ENCODE data around the gene DNAJB12.
A peak's percentile ranks its signal among the peaks of the same experiment; 100 is the strongest.
"Not testable (repeated sequence)": the region's sequence is repeated elsewhere in the genome, so short reads cannot be mapped to it uniquely, and the experiment has no call there.

The DNAJB12 gene

GRCh38 chr10:72330069-72330426, 24.7 kb downstream of the DNAJB12 start:
- no peak for DNase-seq (ENCODE audit: low read depth)

- no peak for DNase-seq (ENCODE audit: low read depth)
Observed at GRCh38 chr10:72329290-72330068, 25.2 kb downstream of the DNAJB12 start.

GRCh38 chr10:72328829-72329204, 25.9 kb downstream of the DNAJB12 start:
- no peak for DNase-seq (ENCODE audit: low read depth)

GRCh38 chr10:72328045-72328828, 26.5 kb downstream of the DNAJB12 start:
- DNase-seq (ENCODE audit: low read depth): peak; percentile 63

- DNase-seq (ENCODE audit: low read depth): not testable (repeated sequence)
Observed at GRCh38 chr10:72326665-72327603, 27.8 kb downstream of the DNAJB12 start.

- DNase-seq (ENCODE audit: low read depth): peak; percentile 73
Observed at GRCh38 chr10:72325243-72326175, 29.2 kb downstream of the DNAJB12 start.

- DNase-seq (ENCODE audit: low read depth): no peak
Observed at GRCh38 chr10:72323771-72324191, 30.9 kb downstream of the DNAJB12 start.

GRCh38 chr10:72323108-72323749, 31.5 kb downstream of the DNAJB12 start:
- no peak for DNase-seq (ENCODE audit: low read depth)

- no peak for DNase-seq (ENCODE audit: low read depth)
Observed at GRCh38 chr10:72322280-72323058, 32.2 kb downstream of the DNAJB12 start.

- DNase-seq (ENCODE audit: low read depth): no peak
Observed at GRCh38 chr10:72322030-72322279, 32.8 kb downstream of the DNAJB12 start.

GRCh38 chr10:72321248-72322029, 33.3 kb downstream of the DNAJB12 start:
- no peak for DNase-seq (ENCODE audit: low read depth)

- peak; percentile 98 for DNase-seq (ENCODE audit: low read depth)
Observed at GRCh38 chr10:72320676-72321247, 34.0 kb downstream of the DNAJB12 start.

GRCh38 chr10:72319416-72320254, 35.1 kb downstream of the DNAJB12 start:
- DNase-seq (ENCODE audit: low read depth): peak; percentile 92

- no peak for DNase-seq (ENCODE audit: low read depth)
Observed at GRCh38 chr10:72318418-72319262, 36.1 kb downstream of the DNAJB12 start.

GRCh38 chr10:72316748-72317435, 37.8 kb downstream of the DNAJB12 start:
- no peak for DNase-seq (ENCODE audit: low read depth)

GRCh38 chr10:72316386-72316700, 38.4 kb downstream of the DNAJB12 start:
- no peak for DNase-seq (ENCODE audit: low read depth)

Data from iris pigment epithelial cell (primary cell).